ENCODE data around the gene BDH1. TPM values are rescaled to one million over a fixed set of nuclear protein-coding genes. Genes with fewer than 3 reads are reported as not detected.

Gene BDH1
- total and polyA plus RNA-seq, 8 donors = 15.5 to 22.0 (median 19.3) TPM

- Histone ChIP-seq H3K36me3 (no peaks in the 10 kb centered on the region), H3K27me3 (no peaks in the 10 kb centered on the region), H3K4me3 (no peak overlapping the region), H3K4me1 (no peaks in the 10 kb centered on the region), H3K27ac (no peak overlapping the region), H3K9me3 (no peaks in the 10 kb centered on the region)
- no peak for TF ChIP-seq CTCF (IDR thresholded peaks at IDR 0.05)
- intact Hi-C loops (cut with DNase I) = no loop called here
- DNase-seq = no peak
- no peak for ATAC-seq
Measured at GRCh38 chr3:197586181-197586580, 30.4 kb upstream of the BDH1 start.

- TF ChIP-seq CTCF (IDR thresholded peaks at IDR 0.05) = no peak
- ATAC-seq (no peak), DNase-seq (no peak)
- Histone ChIP-seq H3K36me3 (no peaks in the 10 kb centered on the region), H3K27me3 (no peaks in the 10 kb centered on the region), H3K9me3 (no peaks in the 10 kb centered on the region), H3K4me1 (no peaks in the 10 kb centered on the region), H3K4me3 (no peak overlapping the region), H3K27ac (no peak overlapping the region)
- intact Hi-C loops (cut with DNase I) = no loop called here
Measured at GRCh38 chr3:197584733-197585132, 29.0 kb upstream of the BDH1 start.

GRCh38 chr3:197583371-197583770, 27.6 kb upstream of the BDH1 start:
- Histone ChIP-seq H3K27me3 (no peaks in the 10 kb centered on the region), H3K4me3 (no peak overlapping the region), H3K36me3 (no peaks in the 10 kb centered on the region), H3K4me1 (no peaks in the 10 kb centered on the region), H3K27ac (no peak overlapping the region), H3K9me3 (peaks cover 0 to 3% of the 10 kb centered on the region in 2 donors)
- no peak for DNase-seq
- TF ChIP-seq CTCF (IDR thresholded peaks at IDR 0.05) = no peak
- intact Hi-C loops (cut with DNase I) = no loop called here
- no peak for ATAC-seq

- no peak for ATAC-seq
- DNase-seq = no peak
- TF ChIP-seq CTCF (IDR thresholded peaks at IDR 0.05) = no peak
- H3K4me3 ChIP-seq = no peak overlapping the region
- intact Hi-C loops (cut with DNase I) = no loop called here
- no peak overlapping the region for H3K27ac ChIP-seq
- no peaks in the 10 kb centered on the region for H3K27me3 ChIP-seq
- H3K4me1 ChIP-seq = no peaks in the 10 kb centered on the region
- peaks cover 0 to 3% of the 10 kb centered on the region in 2 donors for H3K9me3 ChIP-seq
- H3K36me3 ChIP-seq = no peaks in the 10 kb centered on the region
Measured at GRCh38 chr3:197580253-197580691, 24.5 kb upstream of the BDH1 start.

- H3K9me3 ChIP-seq = peaks cover 0 to 3% of the 10 kb centered on the region in 2 donors
- H3K4me3 ChIP-seq = no peak overlapping the region
- no peak overlapping the region for H3K27ac ChIP-seq
- DNase-seq = no peak
- H3K27me3 ChIP-seq = no peaks in the 10 kb centered on the region
- no peak for ATAC-seq
- H3K36me3 ChIP-seq = no peaks in the 10 kb centered on the region
- no peak for TF ChIP-seq CTCF (IDR thresholded peaks at IDR 0.05)
- intact Hi-C loops (cut with DNase I) = no loop called here
- no peaks in the 10 kb centered on the region for H3K4me1 ChIP-seq
Measured at GRCh38 chr3:197578376-197578775, 22.6 kb upstream of the BDH1 start.
